ENCODE data around the gene MYPN.
A peak's percentile ranks its signal among the peaks of the same experiment; 100 is the strongest.
"Not testable (repeated sequence)": the region's sequence is repeated elsewhere in the genome, so short reads cannot be mapped to it uniquely, and the experiment has no call there.

MYPN gene

DNA sequence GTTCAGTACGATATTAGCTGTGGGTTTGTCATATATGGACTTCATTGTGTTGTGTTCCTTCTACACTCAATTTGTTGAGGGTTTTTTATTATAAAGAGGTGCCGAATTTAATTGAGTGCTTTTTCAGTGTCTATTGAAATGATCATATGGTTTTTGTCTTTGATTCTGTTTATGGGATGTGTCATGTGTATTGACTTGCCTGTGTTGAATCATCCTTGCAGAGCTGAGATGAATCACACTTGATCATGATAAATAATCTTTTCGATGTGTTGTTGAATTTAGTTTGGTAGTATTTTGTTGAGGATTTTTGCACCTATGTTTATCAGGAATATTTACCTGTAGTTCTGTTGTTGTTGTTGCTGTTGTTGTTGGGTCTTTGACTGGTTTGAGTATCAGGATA lies 82.8 kb downstream of the MYPN start:
- H3K9ac ChIP-seq: no peak overlapping the region
- no peak overlapping the region for H3K4me3 ChIP-seq
- peaks cover 0 to 7% (median 4%) of the 10 kb centered on the region in 10 experiments; a peak in 8 of 20 replicates for H3K4me1 ChIP-seq
- TF ChIP-seq Cebpa-rat (IDR thresholded peaks at IDR 0.05): no peak
- H3K9me3 ChIP-seq (replicated peaks in 1 of 11): 0 out of 22 replicates have a peak, but pooled peaks cover 0 to 4% (median 0%) of the 10 kb centered on the region in 11 experiments
- no peaks in the 10 kb centered on the region for H3K27me3 ChIP-seq
- H3K36me3 ChIP-seq: no peaks in the 10 kb centered on the region
- no peak overlapping the region for H3K4me2 ChIP-seq
- H3K27ac ChIP-seq: no peak overlapping the region
- no peaks in the 10 kb centered on the region for H4K20me1 ChIP-seq

DNA sequence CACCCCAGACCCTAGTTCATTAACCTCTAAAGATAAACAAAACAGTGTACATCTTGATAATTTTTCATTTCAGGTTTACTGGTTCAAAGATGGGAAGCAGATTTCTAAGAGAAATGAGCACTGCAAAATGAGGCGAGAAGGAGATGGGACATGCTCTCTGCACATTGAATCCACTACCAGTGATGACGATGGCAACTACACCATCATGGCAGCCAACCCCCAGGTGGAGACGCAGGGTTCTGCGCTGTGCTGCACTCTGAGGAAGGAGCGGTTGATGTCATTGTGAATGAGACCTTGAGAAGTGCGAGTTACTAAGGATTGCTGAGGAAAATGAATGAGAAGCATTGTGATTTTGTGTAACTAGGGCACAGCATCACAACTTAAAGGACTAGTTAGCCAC lies 85.0 kb downstream of the MYPN start:
- Histone ChIP-seq H3K4me1 (no peaks in the 10 kb centered on the region), H3K27me3 (no peaks in the 10 kb centered on the region), H3K4me3 (no peak overlapping the region), H4K20me1 (no peaks in the 10 kb centered on the region), H3K9ac (no peak overlapping the region), H3K27ac (no peak overlapping the region), H3K4me2 (no peak overlapping the region), H3K9me3 (replicated peaks in 1 of 11) (0 out of 22 replicates have a peak, but pooled peaks cover 0 to 4% (median 0%) of the 10 kb centered on the region in 11 experiments), H3K36me3 (no peaks in the 10 kb centered on the region)
- no peak for TF ChIP-seq Cebpa-rat (IDR thresholded peaks at IDR 0.05)

DNA sequence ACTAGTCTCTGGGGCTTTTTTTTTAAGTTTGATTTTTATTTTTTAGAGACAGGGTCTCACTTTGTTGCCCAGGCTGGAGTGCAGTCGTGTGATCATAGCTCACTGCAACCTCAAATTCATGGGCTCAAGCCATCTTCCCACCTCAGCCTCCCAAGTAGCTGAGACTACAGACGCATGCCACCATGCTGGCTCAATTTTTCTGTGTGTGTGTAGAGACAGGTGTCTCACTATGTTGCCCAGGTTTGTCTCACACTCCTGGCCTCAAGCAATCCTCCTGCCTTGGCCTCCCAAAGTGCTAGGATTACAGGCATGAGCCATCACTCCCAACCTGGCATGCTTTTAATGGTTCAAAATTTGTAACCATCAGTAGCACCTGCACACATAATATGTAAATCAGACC lies 86.5 kb downstream of the MYPN start:
- H3K4me1 ChIP-seq; H3K27ac ChIP-seq; H3K4me2 ChIP-seq; H3K9ac ChIP-seq; H3K27me3 ChIP-seq; H4K20me1 ChIP-seq; H3K4me3 ChIP-seq; H3K36me3 ChIP-seq; H3K9me3 ChIP-seq (replicated peaks in 1 of 11): not testable (repeated sequence)

DNA sequence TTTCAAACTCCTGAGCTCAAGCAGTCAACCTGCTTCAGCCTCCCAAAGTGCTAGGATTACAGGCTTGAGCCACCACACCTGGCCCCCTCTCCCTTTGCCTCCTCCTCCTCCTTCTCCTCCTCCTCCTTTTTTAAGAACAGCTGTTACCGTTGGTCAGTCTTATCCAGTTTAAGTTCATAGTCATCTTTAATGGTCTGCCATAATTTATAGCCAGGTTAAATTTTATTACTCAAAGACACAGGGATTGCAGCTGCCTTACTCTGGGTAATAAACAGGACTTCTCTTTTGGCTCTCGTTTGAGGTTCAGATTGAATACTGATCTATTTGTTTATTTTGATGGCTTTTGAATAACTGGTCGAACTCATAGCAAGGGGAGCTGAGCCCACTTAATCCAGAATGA lies 87.4 kb downstream of the MYPN start:
- Histone ChIP-seq H3K4me3 (no peak overlapping the region), H3K27me3 (no peaks in the 10 kb centered on the region), H3K4me1 (no peaks in the 10 kb centered on the region), H3K27ac (no peak overlapping the region), H3K9me3 (replicated peaks in 1 of 11) (no peaks in the 10 kb centered on the region), H3K36me3 (no peaks in the 10 kb centered on the region), H3K4me2 (no peak overlapping the region), H3K9ac (no peak overlapping the region), H4K20me1 (no peaks in the 10 kb centered on the region)
- no peak for TF ChIP-seq Cebpa-rat (IDR thresholded peaks at IDR 0.05)

DNA sequence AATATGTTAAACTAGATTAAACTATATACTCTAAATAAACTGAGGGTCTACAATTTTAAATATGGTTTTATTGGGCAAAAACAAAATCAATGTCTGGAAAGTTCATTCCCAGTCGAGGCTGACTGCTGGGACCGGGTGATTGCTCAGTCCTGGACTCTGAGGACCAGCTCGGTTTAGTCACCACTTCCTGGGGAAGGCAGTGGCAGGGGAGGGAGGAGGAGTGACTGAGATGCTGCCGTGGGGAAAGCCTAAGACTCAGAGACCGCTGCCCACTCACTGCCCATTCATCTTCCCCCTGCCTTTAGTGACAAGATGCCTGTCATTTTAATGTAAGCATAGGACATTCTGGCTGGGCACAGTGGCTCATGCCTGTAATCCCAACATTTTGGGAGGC lies 93.7 kb downstream of the MYPN start:
- Histone ChIP-seq H3K36me3 (no peaks in the 10 kb centered on the region), H3K4me1 (peaks cover 0 to 10% (median 0%) of the 10 kb centered on the region in 10 experiments; a peak in 5 of 20 replicates), H4K20me1 (no peaks in the 10 kb centered on the region), H3K9me3 (replicated peaks in 1 of 11) (no peaks in the 10 kb centered on the region), H3K27ac (no peak overlapping the region), H3K4me3 (no peak overlapping the region), H3K27me3 (no peaks in the 10 kb centered on the region), H3K9ac (no peak overlapping the region), H3K4me2 (peak overlapping the region in 4 of 11 experiments; percentile 16 to 48 (median 28); a peak in 5 of 22 replicates)
- TF ChIP-seq Cebpa-rat (IDR thresholded peaks at IDR 0.05): no peak

DNA sequence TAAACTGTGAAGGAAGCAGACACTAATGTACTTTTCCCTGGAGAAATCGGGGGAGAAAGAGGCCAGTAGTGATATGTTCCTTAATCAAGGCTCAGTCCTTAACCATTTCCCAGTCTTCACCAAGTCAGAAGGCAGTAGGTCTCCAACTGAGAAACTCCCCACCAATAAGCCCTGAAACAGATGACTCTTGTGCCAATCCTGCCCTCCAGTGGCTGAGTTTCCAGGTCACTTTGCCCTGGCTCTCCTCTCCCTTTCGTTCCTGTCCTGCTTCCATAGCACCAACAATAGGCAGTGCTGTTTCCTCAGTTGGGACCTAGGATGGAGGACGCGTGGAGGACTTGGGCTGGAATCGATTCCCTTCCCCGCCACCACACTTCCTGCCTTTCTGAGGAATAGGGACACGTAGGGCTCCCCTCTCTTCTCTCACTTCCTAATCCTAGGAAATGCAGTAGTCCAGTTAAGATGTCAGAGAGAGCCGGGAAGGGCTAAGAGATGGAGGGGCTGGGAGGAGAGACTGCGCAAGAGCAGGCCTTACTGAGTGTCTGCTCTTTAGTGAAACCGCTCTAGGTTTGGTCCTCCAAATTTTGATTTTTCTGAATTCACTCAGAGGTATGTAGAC lies 99.2 kb downstream of the MYPN start:
- no peak overlapping the region for H3K27ac ChIP-seq
- no peaks in the 10 kb centered on the region for H3K36me3 ChIP-seq
- no peak for TF ChIP-seq Cebpa-rat (IDR thresholded peaks at IDR 0.05)
- H3K27me3 ChIP-seq: no peaks in the 10 kb centered on the region
- no peak overlapping the region for H3K4me2 ChIP-seq
- H3K9ac ChIP-seq: no peak overlapping the region
- H3K9me3 ChIP-seq (replicated peaks in 1 of 11): no peaks in the 10 kb centered on the region
- H4K20me1 ChIP-seq: no peaks in the 10 kb centered on the region
- no peaks in the 10 kb centered on the region for H3K4me1 ChIP-seq
- no peak overlapping the region for H3K4me3 ChIP-seq

DNA sequence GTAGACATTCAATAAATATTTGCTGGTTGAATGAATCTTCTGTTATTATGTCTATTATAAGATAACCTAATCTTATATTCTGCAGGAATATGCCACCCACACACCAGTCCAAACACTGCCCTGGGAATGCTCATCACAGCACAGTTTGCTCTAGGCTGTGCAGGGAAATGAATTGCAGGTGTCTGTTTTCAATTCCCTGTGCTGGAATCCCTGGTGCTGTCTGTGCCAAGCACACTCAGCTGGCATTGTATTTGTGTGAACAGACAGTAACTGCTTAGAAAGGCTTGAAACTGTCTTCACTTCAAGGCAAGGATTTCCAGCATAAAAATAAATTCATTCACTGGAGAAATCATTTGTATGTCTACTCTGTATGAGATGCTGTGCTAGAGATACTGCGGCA lies 102.4 kb downstream of the MYPN start:
- H3K9ac ChIP-seq: no peak overlapping the region
- no peak overlapping the region for H3K27ac ChIP-seq
- H3K4me1 ChIP-seq: no peaks in the 10 kb centered on the region
- no peaks in the 10 kb centered on the region for H3K9me3 ChIP-seq (replicated peaks in 1 of 11)
- H3K36me3 ChIP-seq: no peaks in the 10 kb centered on the region
- no peak for TF ChIP-seq Cebpa-rat (IDR thresholded peaks at IDR 0.05)
- no peaks in the 10 kb centered on the region for H3K27me3 ChIP-seq
- no peaks in the 10 kb centered on the region for H4K20me1 ChIP-seq
- H3K4me3 ChIP-seq: no peak overlapping the region
- H3K4me2 ChIP-seq: no peak overlapping the region

DNA sequence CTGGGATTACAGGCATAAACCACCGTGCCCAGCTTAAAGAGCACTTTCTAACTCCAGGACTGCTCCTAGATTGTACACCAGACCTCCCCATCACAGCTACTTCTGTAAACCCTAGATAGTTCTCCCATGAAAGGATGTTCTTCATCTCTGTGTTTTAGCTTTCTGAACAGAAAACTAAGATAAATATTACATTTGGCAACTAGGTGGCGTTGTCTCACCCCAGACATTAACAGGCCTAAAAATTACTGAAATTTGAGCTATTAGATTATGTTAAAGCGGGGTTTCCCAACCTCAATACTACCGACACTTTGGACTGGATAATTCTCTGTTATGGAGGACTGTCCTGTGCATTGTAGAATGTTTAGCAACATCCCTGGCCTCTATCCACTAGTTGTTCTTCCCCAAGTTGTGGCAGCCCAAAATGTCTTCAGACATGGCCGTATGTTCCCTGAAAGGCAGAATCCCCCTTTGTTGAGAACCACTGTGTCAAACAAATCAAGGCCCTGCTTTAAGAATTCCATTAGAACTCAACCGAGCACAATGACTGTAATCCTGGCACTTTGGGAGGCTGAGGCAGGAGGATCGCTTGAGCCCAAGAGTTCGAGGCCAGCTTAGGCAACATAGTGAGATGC lies 103.5 kb downstream of the MYPN start:
- no peak overlapping the region for H3K4me2 ChIP-seq
- H3K4me3 ChIP-seq: no peak overlapping the region
- H3K9ac ChIP-seq: no peak overlapping the region
- H3K9me3 ChIP-seq (replicated peaks in 1 of 11): no peaks in the 10 kb centered on the region
- no peaks in the 10 kb centered on the region for H3K27me3 ChIP-seq
- H3K36me3 ChIP-seq: no peaks in the 10 kb centered on the region
- no peaks in the 10 kb centered on the region for H4K20me1 ChIP-seq
- no peak overlapping the region for H3K27ac ChIP-seq
- H3K4me1 ChIP-seq: no peaks in the 10 kb centered on the region
- TF ChIP-seq Cebpa-rat (IDR thresholded peaks at IDR 0.05): no peak

DNA sequence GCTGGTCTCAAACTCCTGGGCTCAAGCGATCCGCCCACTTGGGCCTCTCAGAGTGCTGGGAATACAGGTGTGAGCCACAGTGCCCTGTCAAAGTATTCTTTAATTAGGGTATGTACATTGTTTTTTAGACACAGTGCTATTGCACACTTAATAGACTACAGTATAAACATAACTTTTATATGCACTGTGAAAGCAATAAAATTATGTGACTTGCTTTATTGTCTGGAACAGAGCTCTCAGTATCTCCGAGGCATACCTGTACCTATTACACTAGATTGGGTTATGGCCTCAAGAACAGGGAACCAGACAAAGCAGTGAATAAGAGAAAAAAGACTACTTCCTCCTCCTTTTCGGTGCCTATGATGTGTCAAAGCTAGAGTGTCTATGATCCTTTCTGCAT lies 109.5 kb downstream of the MYPN start:
- Histone ChIP-seq H4K20me1 (no peaks in the 10 kb centered on the region), H3K9me3 (replicated peaks in 1 of 11) (no peaks in the 10 kb centered on the region), H3K4me2 (0 out of 22 replicates have a peak overlapping the region, but pooled peaks of 1 of the 11 experiments have one; percentile 15), H3K27ac (no peak overlapping the region), H3K9ac (no peak overlapping the region), H3K4me3 (no peak overlapping the region), H3K27me3 (no peaks in the 10 kb centered on the region), H3K4me1 (0 out of 20 replicates have a peak, but pooled peaks cover 0 to 7% (median 0%) of the 10 kb centered on the region in 10 experiments), H3K36me3 (no peaks in the 10 kb centered on the region)
- TF ChIP-seq Cebpa-rat (IDR thresholded peaks at IDR 0.05): no peak

DNA sequence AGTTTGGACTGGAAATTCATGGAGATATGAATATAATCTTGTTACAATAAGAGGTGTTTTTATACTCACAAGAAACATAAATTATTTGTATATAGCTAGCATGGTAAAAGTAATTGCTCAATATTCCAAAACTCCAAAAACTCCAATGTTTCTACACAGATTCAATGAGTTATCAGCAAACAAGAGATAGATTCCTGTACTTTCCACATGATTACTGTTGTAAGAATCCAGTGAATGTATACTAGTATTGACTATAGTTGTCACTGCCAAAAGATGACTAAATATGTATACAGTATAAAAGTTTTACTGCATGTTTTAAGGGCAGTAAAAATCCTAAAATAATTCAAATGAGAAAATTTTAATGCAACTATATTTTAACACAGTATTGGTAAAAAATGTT lies 111.9 kb downstream of the MYPN start:
- Histone ChIP-seq H3K4me1 (0 out of 20 replicates have a peak, but pooled peaks cover 0 to 7% (median 0%) of the 10 kb centered on the region in 10 experiments), H4K20me1 (no peaks in the 10 kb centered on the region), H3K9ac (no peak overlapping the region), H3K4me2 (no peak overlapping the region), H3K9me3 (replicated peaks in 1 of 11) (no peaks in the 10 kb centered on the region), H3K36me3 (no peaks in the 10 kb centered on the region), H3K4me3 (no peak overlapping the region), H3K27ac (no peak overlapping the region), H3K27me3 (no peaks in the 10 kb centered on the region)
- TF ChIP-seq Cebpa-rat (IDR thresholded peaks at IDR 0.05): no peak
